GM12801 (cell line): ENCODE data around the gene GABBR2.

Experiments used
- CTCF ChIP-seq: IDR thresholded peaks from one replicate; pipeline ENCODE4 v1.5.1; 2011; ENCODE audit warnings: control low read depth; ENCODE audit not compliant: insufficient read length; ENCODE audit errors: extremely low read depth

GABBR2 gene

GRCh38 chr9:98334796-98335195 is 373.9 kb downstream of the GABBR2 start:
- TF ChIP-seq CTCF = no peak

GRCh38 chr9:98333703-98334582 is 374.8 kb downstream of the GABBR2 start:
- TF ChIP-seq CTCF = no peak

- no peak for TF ChIP-seq CTCF
These were observed 376.3 kb downstream of the GABBR2 start for GRCh38 chr9:98332405-98332831.

GRCh38 chr9:98331536-98332259 is 377.0 kb downstream of the GABBR2 start:
- TF ChIP-seq CTCF = no peak

- TF ChIP-seq CTCF = no peak
These were observed 377.9 kb downstream of the GABBR2 start for GRCh38 chr9:98330831-98331230.

- no peak for TF ChIP-seq CTCF
These were observed 378.8 kb downstream of the GABBR2 start for GRCh38 chr9:98329904-98330303.

- no peak for TF ChIP-seq CTCF
These were observed 379.5 kb downstream of the GABBR2 start for GRCh38 chr9:98329281-98329680.
